ENCODE measurements around the gene RUSF1. TPM values are rescaled to one million over a fixed set of nuclear protein-coding genes. Genes with fewer than 3 reads are reported as not detected.
"Not testable (repeated sequence)": the region's sequence is repeated elsewhere in the genome, so short reads cannot be mapped to it uniquely, and the experiment has no call there.

RUSF1 gene
- total RNA-seq, 1 experiment from 2014 or later = 62.6 TPM

DNA sequence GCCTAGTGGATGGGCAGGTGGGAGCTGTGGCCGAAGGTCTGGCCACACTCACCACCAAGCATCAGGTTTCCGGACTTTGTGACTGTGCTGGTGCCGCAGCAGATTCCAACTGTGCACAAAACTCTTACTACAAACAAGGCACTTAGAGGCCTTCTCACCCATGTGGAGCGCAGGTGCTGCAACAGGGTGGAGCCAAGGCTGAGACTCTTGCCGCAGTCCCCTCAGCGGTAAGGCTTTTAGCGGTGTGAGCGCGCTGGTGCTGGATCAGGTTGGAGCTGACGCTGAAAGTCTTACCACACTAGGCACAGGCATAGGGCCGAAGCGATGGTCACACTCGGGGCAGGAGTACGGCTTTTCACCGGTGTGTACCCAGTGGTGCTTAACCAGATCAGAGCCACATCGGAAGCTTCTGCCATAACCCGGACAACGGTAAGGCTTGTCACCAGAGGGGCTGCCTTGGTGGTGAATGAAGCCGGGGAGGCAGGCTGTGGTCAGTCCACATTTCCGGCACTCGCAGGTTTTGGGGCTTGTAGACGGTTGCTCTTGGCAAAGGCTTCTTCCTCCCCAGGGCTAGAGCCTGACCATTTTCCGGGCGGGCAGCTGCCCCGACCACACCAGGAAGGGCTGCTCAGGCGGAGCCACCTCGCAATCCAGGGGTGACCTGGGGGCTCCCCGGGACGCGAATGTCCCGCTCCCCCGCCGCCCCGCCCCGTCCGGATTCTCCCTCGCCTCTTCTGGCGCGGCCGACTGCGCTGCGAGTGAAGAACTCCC, 49.9 kb downstream of the RUSF1 start:
- DNase-seq (ENCODE audit: extremely low read depth, low read depth) = no peak

DNA sequence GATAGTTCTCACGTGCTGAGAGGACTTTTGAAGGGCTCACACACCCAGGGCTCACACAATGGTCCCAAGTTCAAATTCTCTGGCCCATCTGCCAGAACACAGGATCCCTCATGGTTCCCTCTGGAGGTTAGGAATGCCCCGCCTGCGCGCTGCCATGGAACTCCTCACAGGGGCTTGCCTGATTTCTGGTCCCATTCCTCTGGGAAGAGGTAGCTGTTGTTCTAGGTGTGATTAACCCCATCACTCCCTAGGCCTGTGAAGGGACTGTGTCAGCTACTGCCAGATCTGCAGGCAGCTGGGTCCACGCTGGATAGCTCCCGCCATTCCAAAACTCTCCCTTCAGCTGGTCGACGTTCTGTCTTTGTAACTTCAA, 51.2 kb downstream of the RUSF1 start:
- no peak for DNase-seq (ENCODE audit: extremely low read depth, low read depth)

DNA sequence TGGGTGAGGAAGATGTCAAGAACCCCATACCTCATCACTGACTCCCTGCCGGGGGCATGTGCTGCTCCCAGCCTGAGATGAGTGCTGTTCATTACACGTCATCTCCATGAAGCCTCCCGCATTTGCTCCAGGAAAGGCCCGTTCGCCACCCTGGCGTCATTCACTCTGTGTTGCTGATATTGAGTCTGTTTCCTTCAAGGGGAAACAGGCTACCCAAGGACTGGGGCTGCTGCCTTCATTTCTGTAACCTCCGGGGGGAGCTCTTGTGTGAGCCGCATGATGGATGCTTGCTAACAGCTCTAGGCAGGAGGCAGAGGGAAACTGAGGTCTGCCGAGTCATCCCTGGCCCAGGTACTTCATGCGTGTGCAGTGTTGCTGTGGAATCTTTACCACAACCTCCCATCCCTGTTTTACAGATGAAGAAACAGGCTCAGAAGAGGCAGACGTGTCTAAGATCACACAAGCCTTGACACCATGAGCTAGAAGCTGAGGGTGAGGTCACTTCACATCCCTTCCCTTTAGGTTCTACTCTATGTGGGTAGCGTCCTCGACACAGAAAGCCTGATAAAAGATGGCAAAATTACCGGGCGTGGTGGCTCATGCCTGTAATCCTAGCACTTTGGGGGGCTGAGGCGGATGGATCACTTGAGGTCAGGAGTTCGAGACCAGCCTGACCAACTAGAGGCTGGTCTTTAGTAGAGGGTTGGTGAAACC, 52.4 kb downstream of the RUSF1 start:
- DNase-seq (ENCODE audit: extremely low read depth, low read depth) = no peak

DNA sequence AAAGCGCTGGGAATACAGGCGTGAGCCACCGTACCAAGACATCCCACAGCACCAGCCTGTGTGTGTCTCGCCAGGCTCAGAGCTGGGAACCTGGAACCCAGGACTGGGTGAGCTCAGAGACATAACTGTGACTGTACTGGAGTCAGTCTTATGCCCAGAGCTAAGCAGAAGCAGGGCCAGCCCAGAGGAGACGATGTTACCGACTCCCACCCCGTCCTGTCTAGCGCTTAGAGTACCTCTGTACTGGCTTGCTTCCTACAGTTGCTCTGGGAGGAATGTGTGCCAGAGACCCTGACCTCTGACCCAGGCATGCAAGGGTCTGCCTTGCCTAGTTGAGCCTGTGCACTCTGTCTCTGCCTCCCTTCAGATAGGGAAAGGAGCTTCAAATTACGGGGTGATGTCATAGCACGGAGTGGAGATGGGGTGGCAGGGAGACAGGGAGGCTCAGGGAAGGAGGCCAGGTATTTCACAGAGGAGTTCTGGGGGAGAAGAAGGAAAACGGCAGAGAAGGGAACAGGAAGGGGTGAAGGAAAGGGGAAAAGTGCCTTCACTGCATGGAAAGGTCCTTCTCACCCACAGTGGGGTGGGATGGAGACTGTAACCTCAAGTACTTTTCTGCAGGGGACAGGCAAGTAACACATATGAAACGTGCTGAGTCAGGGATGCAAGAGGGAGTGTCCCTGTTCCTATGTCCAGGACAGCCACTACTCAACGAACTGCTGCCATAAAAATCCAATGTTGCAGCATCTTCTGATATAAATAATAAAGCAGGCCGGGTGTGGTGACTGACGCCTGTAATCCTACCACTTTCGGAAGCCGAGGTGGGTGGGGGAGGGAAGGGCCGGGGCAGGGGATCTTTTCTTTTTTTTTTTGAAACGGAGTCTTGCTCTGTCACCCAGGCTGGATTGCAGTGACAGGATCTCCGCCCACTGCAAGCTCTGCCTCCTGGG, 54.7 kb downstream of the RUSF1 start:
- peak; percentile 89 for DNase-seq (ENCODE audit: extremely low read depth, low read depth)

DNA sequence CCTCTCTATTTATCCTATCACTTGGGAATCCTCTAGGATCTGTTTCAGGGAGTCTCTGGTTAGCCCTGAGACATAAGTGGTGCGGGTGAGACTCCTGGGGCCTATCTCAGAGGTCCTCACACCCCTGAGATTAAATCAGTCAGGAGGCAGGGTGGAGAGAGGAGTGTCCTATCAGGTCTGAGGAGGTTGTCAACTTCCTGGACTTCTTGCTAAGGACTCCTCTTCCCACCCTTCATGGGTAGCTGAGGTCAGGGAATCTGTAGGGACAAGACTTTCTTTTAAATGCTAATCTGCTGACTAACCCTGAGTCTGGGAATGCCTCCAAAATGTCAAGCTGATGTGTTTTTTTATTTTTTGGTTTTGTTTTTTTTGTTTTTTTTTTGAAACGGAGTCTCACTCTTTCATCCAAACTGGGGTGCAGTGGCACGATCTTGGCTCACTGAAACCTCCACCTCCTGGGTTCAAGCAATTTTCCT, 55.5 kb downstream of the RUSF1 start:
- peak; percentile 51 for DNase-seq (ENCODE audit: extremely low read depth, low read depth)

DNA sequence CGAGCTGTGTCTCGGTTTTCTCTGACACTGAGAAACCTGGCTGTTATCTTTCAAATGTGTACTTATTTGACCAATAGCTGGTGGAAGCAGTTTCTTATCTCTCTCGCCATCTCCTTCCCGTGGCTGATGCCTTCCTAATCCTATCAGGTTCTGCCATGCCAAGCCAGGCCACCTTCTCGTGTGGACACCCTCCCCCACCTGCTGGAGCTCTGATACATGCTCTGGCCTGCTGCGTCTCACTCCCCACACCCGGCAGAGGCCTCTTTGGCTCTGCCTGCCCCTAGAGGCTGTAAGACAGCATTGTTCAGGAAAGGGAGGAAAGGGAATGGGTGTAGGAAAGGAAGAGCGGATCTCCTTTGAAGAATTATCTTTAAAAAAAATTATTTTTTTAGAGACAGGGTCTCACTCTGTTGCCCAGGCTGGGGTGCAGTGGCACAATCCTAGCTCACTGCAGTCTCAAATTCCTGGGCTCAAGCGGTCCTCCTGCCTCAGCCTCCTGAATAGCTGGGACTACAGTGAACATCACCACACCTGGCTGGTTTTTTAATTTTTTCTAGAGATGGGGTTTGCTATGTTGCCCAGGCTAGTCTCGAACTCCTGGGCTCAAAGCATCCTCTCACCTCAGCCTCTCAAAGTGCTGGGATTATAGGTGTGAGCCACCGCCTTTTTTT, 56.4 kb downstream of the RUSF1 start:
- DNase-seq (ENCODE audit: extremely low read depth, low read depth) = peak; percentile 82

DNA sequence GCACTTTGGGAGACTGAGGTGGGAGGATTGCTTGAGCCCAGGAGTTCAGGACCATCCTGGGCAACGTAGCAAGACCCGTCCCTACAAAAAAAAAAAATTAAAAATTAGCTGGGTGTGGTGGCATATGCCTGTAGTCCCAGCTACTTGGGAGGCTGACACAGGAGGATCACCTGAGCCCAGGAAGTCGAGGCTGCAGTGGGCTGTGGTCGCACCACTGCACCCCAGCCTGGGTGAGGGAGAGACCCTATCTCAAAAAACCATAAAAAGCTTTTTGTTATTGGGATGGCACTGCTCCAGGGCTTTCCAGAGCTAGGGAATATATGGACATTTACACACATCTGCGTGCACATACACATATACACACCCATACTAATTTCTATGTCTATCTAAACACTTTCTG, 57.0 kb downstream of the RUSF1 start:
- DNase-seq (ENCODE audit: extremely low read depth, low read depth) = no peak

DNA sequence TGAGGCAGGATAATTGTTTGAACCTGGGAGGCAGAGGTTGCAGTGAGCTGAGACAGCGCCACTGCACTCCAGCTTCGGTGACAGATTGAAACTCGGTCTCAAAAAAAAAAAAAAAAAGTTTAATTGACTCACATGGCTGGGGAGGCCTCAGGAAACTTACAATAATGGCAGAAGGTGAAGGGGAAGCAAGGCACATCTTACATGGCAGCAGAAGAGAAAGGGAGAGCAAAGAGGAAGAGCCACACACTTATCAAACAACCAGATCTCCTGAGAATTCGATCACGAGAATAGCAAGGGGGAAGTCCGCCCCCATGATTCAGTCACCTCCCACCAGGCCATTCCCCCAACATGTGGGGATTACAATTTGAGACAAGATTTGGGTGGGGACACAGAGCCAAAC, 62.3 kb downstream of the RUSF1 start:
- not testable (repeated sequence) for DNase-seq (ENCODE audit: extremely low read depth, low read depth)

DNA sequence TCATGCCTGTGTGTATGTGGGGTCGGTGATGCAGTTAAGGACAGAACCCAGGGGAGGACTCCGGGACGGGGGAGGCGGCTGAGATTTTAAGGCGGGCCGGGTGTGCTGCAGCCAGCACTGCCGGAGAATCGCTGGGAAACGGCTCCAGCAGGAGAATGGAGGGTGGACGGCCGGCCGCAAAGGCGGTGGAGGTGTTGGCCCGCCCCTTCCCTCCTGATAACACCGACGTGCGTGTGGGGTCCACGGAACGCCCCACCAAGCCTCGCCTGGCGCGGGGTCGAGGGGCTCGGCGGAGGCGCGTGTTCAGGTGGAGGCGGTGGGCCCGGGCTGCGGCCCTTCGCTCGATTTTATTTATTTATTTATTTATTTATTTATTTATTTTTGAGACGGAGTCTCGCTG, 66.2 kb downstream of the RUSF1 start:
- DNase-seq (ENCODE audit: extremely low read depth, low read depth) = no peak

DNA sequence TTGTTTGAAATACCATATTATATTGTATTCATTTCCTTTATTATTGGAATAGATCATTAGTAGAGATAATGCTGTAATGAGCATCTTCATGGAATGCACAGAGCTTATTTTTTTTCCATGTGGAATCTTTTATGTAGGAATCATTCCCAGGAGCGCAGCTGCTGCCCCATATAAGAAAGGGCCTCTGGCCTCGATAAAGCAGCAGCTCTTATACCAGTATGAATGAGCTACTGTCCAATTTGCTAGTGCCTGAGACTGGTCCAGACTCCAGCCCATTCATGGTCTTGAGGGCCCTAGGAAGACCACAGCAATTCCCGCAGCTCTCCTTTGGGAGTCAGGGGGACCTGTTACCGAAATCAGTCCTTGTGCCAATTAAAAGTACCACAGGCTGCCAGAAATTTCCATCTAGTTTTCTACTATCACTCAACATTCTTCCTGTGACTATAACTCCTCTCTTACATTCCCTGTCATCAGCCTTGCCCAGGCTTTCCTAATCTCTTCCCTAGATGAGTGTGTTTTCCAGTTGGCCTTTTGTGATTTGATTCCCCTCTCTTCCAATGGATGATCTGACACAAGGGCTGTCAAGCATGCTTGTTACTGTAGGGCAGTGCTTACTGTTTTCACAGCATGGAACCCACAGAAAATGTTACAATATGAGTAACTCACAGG, 67.5 kb downstream of the RUSF1 start:
- no peak for DNase-seq (ENCODE audit: extremely low read depth, low read depth)

DNA sequence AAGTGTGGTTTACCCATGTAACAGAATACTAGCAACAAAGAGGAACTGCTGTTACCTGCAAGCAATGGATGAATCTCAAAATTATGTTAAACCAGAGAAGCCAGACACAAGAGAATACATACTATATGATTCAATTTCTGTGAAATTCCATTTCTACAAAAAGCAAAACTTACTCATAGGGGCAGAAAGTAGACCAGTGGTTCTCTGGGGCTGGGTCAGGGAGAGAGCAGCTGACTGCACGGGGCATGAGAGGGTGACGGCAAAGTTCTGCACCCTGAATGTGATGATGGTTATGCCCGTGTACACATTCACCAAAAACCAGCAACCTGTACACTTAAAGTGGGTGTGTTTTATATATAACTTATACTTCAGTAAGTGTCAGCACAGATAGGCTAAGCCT, 68.7 kb downstream of the RUSF1 start:
- no peak for DNase-seq (ENCODE audit: extremely low read depth, low read depth)

Other genes starting within 250 kb of the RUSF1 start
- gene ITGAM, start 248.4 kb downstream of the RUSF1 start, total RNA-seq (2014; rRNA removed; shearing (Covaris generic)) = not detected in 2 replicates
- gene ITGAX, start 153.2 kb downstream of the RUSF1 start, total RNA-seq (2014; rRNA removed; shearing (Covaris generic)) = not detected in 2 replicates
- gene ITGAD, start 115.1 kb downstream of the RUSF1 start, total RNA-seq (2014; rRNA removed; shearing (Covaris generic)) = not detected in 2 replicates
- gene COX6A2, start 80.0 kb downstream of the RUSF1 start, total RNA-seq (2014; rRNA removed; shearing (Covaris generic)) = not detected in 2 replicates
- gene ZNF843, start 65.6 kb downstream of the RUSF1 start, total RNA-seq (2014; rRNA removed; shearing (Covaris generic)) = 0.05 and 0.14 TPM in 2 replicates
- 8.2 and 12.2 TPM in 2 replicates for gene ARMC5, start 48.9 kb downstream of the RUSF1 start, total RNA-seq (2014; rRNA removed; shearing (Covaris generic))
- gene TGFB1I1, start 36.2 kb downstream of the RUSF1 start, total RNA-seq (2014; rRNA removed; shearing (Covaris generic)) = 8.0 and 8.6 TPM in 2 replicates
- not detected in 2 replicates for gene SLC5A2, start 25.3 kb downstream of the RUSF1 start, total RNA-seq (2014; rRNA removed; shearing (Covaris generic))
- gene AHSP, start 19.5 kb upstream of the RUSF1 start, total RNA-seq (2014; rRNA removed; shearing (Covaris generic)) = not detected in 2 replicates

All from NCI-H460 (cell line).